GM12878 (cell line): Measurements from ENCODE around the gene RBM18. TPM values are rescaled to one million over a fixed set of nuclear protein-coding genes. Genes with fewer than 3 reads are reported as not detected.

Source experiments
- ATAC-seq: fragments of 200-7000 bp; cut with Tn5 transposase; 3 replicates; pipeline ENCODE4 v1.9.1; 2020; ENCODE audit warnings: mild to moderate bottlenecking, moderate library complexity
- BruUV-seq: library from RNA; stranded (reverse); fragments of 400-500 nt; replicated peaks from 2 replicates; lab custom pipeline; 2021; lab: Mats Ljungman, UMichigan
- CTCF ChIA-PET: fragments of 300-600 bp; sonication (Branson Sonifier 250); formaldehyde crosslinking; extraction: SDS; loops from one replicate; lab custom pipeline; 2021; ENCODE audit warnings: inconsistent platforms; lab: Yijun Ruan, JAX
- POLR2A ChIA-PET: fragments of 350-600 bp; formaldehyde crosslinking; extraction: SDS; loops from one replicate; lab custom pipeline; 2021; ENCODE audit warnings: inconsistent platforms; lab: Charles Lee
- RAD21 ChIA-PET: fragments of 300-600 bp; sonication (Branson Sonifier 250); formaldehyde crosslinking; loops from one replicate; lab custom pipeline; 2023; ENCODE audit warnings: antibody characterized with exemption; ENCODE audit not compliant: unreplicated experiment; lab: Charles Lee
- SMC1A ChIA-PET: fragments of 300-600 bp; sonication (Branson Sonifier 250); formaldehyde crosslinking; loops from one replicate; lab custom pipeline; 2023; ENCODE audit not compliant: unreplicated experiment, uncharacterized antibody; lab: Charles Lee
- DNase-seq: peaks from one replicate; pipeline ENCODE4 v3.0.0-alpha.2; 2011; ENCODE audit warnings: low read depth, low spot score
- FAIRE-seq: peaks from 3 replicates; lab custom pipeline; 2011; peaks lifted over from hg19 to GRCh38; lab: Jason Lieb, UNC
- H2AFZ ChIP-seq: 2 replicates; pipeline ENCODE4 v1.6.0; 2011; ENCODE audit warnings: low read depth, low read length, control low read depth; ENCODE audit not compliant: control insufficient read depth
- H3K27ac ChIP-seq: 2 replicates; pipeline ENCODE4 v1.5.1; 2011; ENCODE audit warnings: control low read depth; ENCODE audit not compliant: control insufficient read depth, insufficient read depth
- H3K27me3 ChIP-seq, 2 experiments: replicated peaks in 1 of 2; 2 replicates each; pipeline versions ENCODE4 v1.6.0 to v1.6.1; 2011; ENCODE audit warnings: low read length in 1 of 2; ENCODE audit not compliant: control insufficient read depth in 2 of 2, insufficient read depth in 2 of 2
- H3K36me3 ChIP-seq, 2 experiments: 2 replicates each; pipeline ENCODE4 v1.5.1; 2011; ENCODE audit warnings: low read length in 1 of 2; ENCODE audit not compliant: control insufficient read depth in 2 of 2, insufficient read depth in 2 of 2
- H3K4me1 ChIP-seq: 2 replicates; pipeline ENCODE4 v1.6.1; 2011; ENCODE audit warnings: mild to moderate bottlenecking, low read length, moderate library complexity, mixed read lengths; ENCODE audit not compliant: control insufficient read depth, insufficient read depth
- H3K4me2 ChIP-seq: 2 replicates; pipeline ENCODE4 v1.6.0; 2011; ENCODE audit warnings: control low read depth; ENCODE audit not compliant: control insufficient read depth, insufficient read depth
- H3K4me3 ChIP-seq: fragments of 200-600 bp; sonication (generic); 2 replicates; pipeline ENCODE4 v1.5.1; 2016
- H3K79me2 ChIP-seq: 2 replicates; pipeline ENCODE4 v1.6.0; 2011; ENCODE audit warnings: low read length; ENCODE audit not compliant: control insufficient read depth, insufficient read depth
- H3K9ac ChIP-seq: 2 replicates; pipeline ENCODE4 v1.8.0; 2011; ENCODE audit warnings: low read length, control low read depth, mixed read lengths; ENCODE audit not compliant: control insufficient read depth, insufficient read depth
- H3K9me3 ChIP-seq: replicated peaks from 3 replicates; pipeline ENCODE4 v1.5.1; 2011; ENCODE audit warnings: mild to moderate bottlenecking, low read length; ENCODE audit not compliant: control insufficient read depth, insufficient read depth
- H4K20me1 ChIP-seq: 2 replicates; pipeline ENCODE4 v1.6.0; 2011; ENCODE audit not compliant: control insufficient read depth, insufficient read depth
- BCLAF1 ChIP-seq: fragments of 450-650 bp; IDR thresholded peaks from 2 replicates; pipeline ENCODE4 v1.6.1; 2017; ENCODE audit warnings: antibody characterized with exemption, mild to moderate bottlenecking, moderate library complexity
- BHLHE40 ChIP-seq, 2 experiments: fragments of 450-650 bp in 1 of 2; IDR thresholded peaks; 2 replicates each; pipeline ENCODE4 v1.6.1; 2011 to 2017; ENCODE audit warnings: low read depth in 2 of 2, borderline replicate concordance in 1 of 2, improper control_type of control experiment in 1 of 2, low read length in 1 of 2, mild to moderate bottlenecking in 1 of 2
- EGR1 ChIP-seq, 2 experiments: IDR thresholded peaks; 1 replicate in 1 of 2; 2 replicates in 1 of 2; pipeline ENCODE4 v1.6.1; 2011 to 2012; ENCODE audit warnings: low read depth in 2 of 2, low read length in 2 of 2, borderline replicate concordance in 1 of 2, mild to moderate bottlenecking in 1 of 2, moderate library complexity in 1 of 2
- GATAD2B ChIP-seq: fragments of 450-650 bp; conservative IDR thresholded peaks from 2 replicates; pipeline ENCODE4 v1.6.1; 2017; ENCODE audit warnings: low read depth, mild to moderate bottlenecking, moderate library complexity
- HDAC2 ChIP-seq: fragments of 200-600 bp; sonication (generic); IDR thresholded peaks from 2 replicates; pipeline ENCODE4 v1.6.1; 2017
- HDGF ChIP-seq: fragments of 450-650 bp; IDR thresholded peaks from 2 replicates; pipeline ENCODE4 v1.6.1; 2016; ENCODE audit warnings: antibody characterized with exemption
- POLR2AphosphoS2 ChIP-seq: IDR thresholded peaks from 2 replicates; pipeline ENCODE4 v1.6.1; 2011; ENCODE audit warnings: low read depth, mild to moderate bottlenecking, low read length, improper control_type of control experiment, moderate library complexity
- RELB ChIP-seq: fragments of 450-650 bp; IDR thresholded peaks from 2 replicates; pipeline ENCODE4 v1.6.1; 2017; ENCODE audit warnings: low read depth, mild to moderate bottlenecking, moderate library complexity
- REST ChIP-seq: IDR thresholded peaks from 2 replicates; pipeline ENCODE4 v1.6.1; 2012; ENCODE audit warnings: mild to moderate bottlenecking, low read depth, low read length
- SIN3A ChIP-seq: IDR thresholded peaks from 2 replicates; pipeline ENCODE4 v1.6.1; 2012; ENCODE audit warnings: low read depth, low read length, improper control_type of control experiment
- TCF12 ChIP-seq: IDR thresholded peaks from 2 replicates; pipeline ENCODE4 v1.6.1; 2011; ENCODE audit warnings: low read depth, mild to moderate bottlenecking, low read length
- USF1 ChIP-seq: IDR thresholded peaks from 2 replicates; pipeline ENCODE4 v1.6.1; 2011; ENCODE audit warnings: borderline replicate concordance, low read depth, mild to moderate bottlenecking, moderate library complexity, mixed read lengths, low read length; ENCODE audit not compliant: insufficient read depth; ENCODE audit errors: extremely low read length
- WRNIP1 ChIP-seq: IDR thresholded peaks from 2 replicates; pipeline ENCODE4 v1.6.1; 2011; ENCODE audit warnings: low read depth, low read length, improper control_type of control experiment, borderline replicate concordance
- ZNF274 ChIP-seq: IDR thresholded peaks from one replicate; pipeline ENCODE4 v1.8.0; 2011; ENCODE audit not compliant: insufficient read length, insufficient read depth
- WGBS: methylation state at CpG from one replicate; pipeline ENCODE4 v1.1.6; 2016; ENCODE audit warnings: low lambda C conversion rate; ENCODE audit not compliant: insufficient replicate concordance, insufficient coverage; ENCODE audit errors: missing lambda C conversion rate; 5-methylcytosine and 5-hydroxymethylcytosine counted together
- in situ Hi-C: fragments of 300-500 bp; cut with MboI; formaldehyde crosslinking; loops from 9 replicates; pipeline ENCODE4 v1.14.3; 2018; ENCODE audit warnings: mixed read lengths
- intact Hi-C: fragments of 100-400 bp; cut with micrococcal nuclease; formaldehyde crosslinking; loops from one replicate; pipeline ENCODE4 v1.14.2; 2022; ENCODE audit not compliant: unreplicated experiment
- polyA plus RNA-seq, 11 experiments: library from polyadenylated mRNA; depleted of rRNA in 4 of 11; unstranded in 6 of 11; stranded (reverse) in 5 of 11; fragments of >200 nt; fragmentation: Nextera tagmentation in 4 of 11; fragmentation: Illumina TruSeq in 1 of 11; extraction: Ambion mirVana in 4 of 11; extraction: Trizol in 1 of 11; gene quantifications; 1 replicate in 1 of 11; 2 replicates in 10 of 11; pipeline versions ENCODE4 v1.2.1 to v1.2.3, GENCODE V29; 2011 to 2016; ENCODE audit warnings: inconsistent platforms in 2 of 11, missing spikeins in 2 of 11, low read depth in 1 of 11
- total RNA-seq, 4 experiments: library from RNA; depleted of rRNA in 3 of 4; stranded (reverse); fragments of >200 nt in 3 of 4; fragmentation: Illumina TruSeq in 1 of 4; extraction: Trizol in 1 of 4; gene quantifications; 2 replicates each; pipeline versions ENCODE4 v1.2.1 to v1.2.3, GENCODE V29; 2013 to 2021

Gene RBM18
- total and polyA plus RNA-seq, 10 of the 15 experiments (the other 5 are each of a cell fraction or from before 2014, with no cell fraction given): 6.4 to 46.8 (median 30.4) TPM

- TF ChIP-seq BCLAF1: no peak
- no peak for TF ChIP-seq USF1
- no peak for TF ChIP-seq WRNIP1
- TF ChIP-seq BHLHE40 (IDR thresholded peaks at IDR 0.05; ENCODE audit: borderline replicate concordance in 1 of 2, low read depth in 2 of 2, low read length in 1 of 2): no peak
- TF ChIP-seq, all 136 proteins: peak for 0
These were observed 9.9 kb downstream of the RBM18 start (continued) for GRCh38 chr9:122254761-122255160.

GRCh38 chr9:122252796-122253195, 11.8 kb downstream of the RBM18 start:
- no peak for FAIRE-seq
- peaks cover 2 to 21% of the 10 kb centered on the region in 2 experiments; a peak in 3 of 4 replicates for H3K36me3 ChIP-seq
- H3K4me3 ChIP-seq: no peak overlapping the region
- TF ChIP-seq EGR1 (IDR thresholded peaks at IDR 0.05; ENCODE audit: borderline replicate concordance in 1 of 2, low read depth in 2 of 2, low read length in 2 of 2) (no peak), GATAD2B (no peak), REST (no peak), SIN3A (no peak), ZNF274 (no peak), RELB (no peak), POLR2AphosphoS2 (no peak), HDAC2 (no peak), TCF12 (no peak), HDGF (no peak)

More at GRCh38 chr9:122252796-122253195, 11.8 kb downstream of the RBM18 start:
- POLR2A ChIA-PET: no interaction called here
- Histone ChIP-seq H3K9ac (no peak overlapping the region), H3K27ac (no peak overlapping the region), H3K4me2 (no peak overlapping the region), H3K9me3 (no peaks in the 10 kb centered on the region), H3K79me2 (no peaks in the 10 kb centered on the region; the same call in 1 of the 2 replicates), H2AFZ (no peak overlapping the region), H3K27me3 (no peaks in the 10 kb centered on the region), H4K20me1 (no peaks in the 10 kb centered on the region), H3K4me1 (no peaks in the 10 kb centered on the region)
- DNase-seq (no peak), ATAC-seq (no peak)
- 95% methylated on average over 5 of the region's 5 CpGs for WGBS
- in situ Hi-C loops (no loop called here), intact Hi-C loops (no loop called here)
- TSS peak; percentile 4 for BruUV-seq
- SMC1A ChIA-PET: interaction anchor here (1.0 kb wide), 1 partner anchor 10 kb away, joined by 3 read pairs; no protein-coding TSS in a partner anchor
- CTCF ChIA-PET: interaction anchor here (0.5 to 0.8 kb wide), 2 partner anchors 10 to 14 kb away, joined by 3 read pairs; no protein-coding TSS in a partner anchor
- RAD21 ChIA-PET: no interaction called here
